Measurements from ENCODE around the gene PLCB2.

PLCB2 gene

GRCh38 chr15:40239693-40240618 lies 67.8 kb downstream of the PLCB2 start:
- H3K4me3 ChIP-seq (ENCODE audit: low read length) = no peak overlapping the region
- no peak for TF ChIP-seq ZNF274 (IDR thresholded peaks at IDR 0.05; ENCODE audit: low read depth, low read length)

GRCh38 chr15:40239404-40239692 lies 68.4 kb downstream of the PLCB2 start:
- TF ChIP-seq ZNF274 (IDR thresholded peaks at IDR 0.05; ENCODE audit: low read depth, low read length) = no peak
- H3K4me3 ChIP-seq (ENCODE audit: low read length) = no peak overlapping the region; the same call in 1 of the 2 replicates

DNA sequence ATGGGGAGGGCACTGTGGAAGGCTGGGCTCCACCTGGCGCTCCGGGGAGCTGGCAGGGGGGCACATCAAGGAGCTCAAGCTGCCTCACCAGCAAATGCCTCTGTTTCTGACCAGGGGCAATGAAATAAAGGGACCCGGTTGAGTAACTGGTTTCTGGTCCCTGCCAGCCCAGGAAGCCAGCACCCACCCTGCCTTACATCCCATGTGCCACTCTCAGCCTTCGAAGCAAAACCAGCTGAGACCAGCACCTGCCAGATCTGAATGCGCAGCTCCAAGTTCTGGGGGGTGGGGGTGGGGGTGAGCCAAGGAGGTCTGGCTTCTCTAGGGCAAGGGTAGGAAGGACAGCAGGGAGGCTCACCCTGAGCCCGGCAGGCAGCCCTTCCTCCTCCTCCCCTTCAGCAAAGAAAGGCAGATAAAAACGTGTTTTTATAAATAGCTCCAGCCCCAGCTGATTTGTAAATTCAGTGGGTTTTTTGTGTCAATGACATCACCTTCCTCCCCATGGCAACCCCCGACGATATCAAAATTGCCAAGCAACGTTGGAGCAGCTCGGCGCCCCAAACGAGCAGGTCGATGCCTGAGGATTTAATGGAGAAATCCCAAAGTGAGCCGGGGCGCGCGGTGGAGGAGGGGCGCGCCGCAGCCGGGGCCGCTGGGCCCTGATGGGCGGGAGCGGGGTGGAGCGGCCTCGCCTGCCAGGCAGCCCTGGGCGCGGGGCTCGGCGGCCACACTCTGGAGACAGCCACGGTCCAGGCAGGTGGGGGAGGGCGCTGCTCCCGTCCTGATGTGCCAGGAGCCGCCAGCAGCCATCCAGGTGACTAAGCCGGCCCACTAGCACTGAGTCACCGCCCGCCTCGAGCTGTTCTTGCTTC lies 69.0 kb downstream of the PLCB2 start, which contains the start of gene PAK6:
TSS of gene PAK6 (plus strand) at position 532 of the 872 bp plus-strand sequence. CDS start 25,723 bp downstream, outside the sequence.
- no peak within 1 kb of the TSS; the same call in 1 of the 2 replicates for H3K4me3 ChIP-seq (ENCODE audit: low read length)
- no peak for TF ChIP-seq ZNF274 (IDR thresholded peaks at IDR 0.05; ENCODE audit: low read depth, low read length)
